ENCODE data around the gene GPN3. TPM values are rescaled to one million over a fixed set of nuclear protein-coding genes. Genes with fewer than 3 reads are reported as not detected.

Gene GPN3
- total and polyA plus RNA-seq, 10 of the 15 experiments (the other 5 are each of a cell fraction or from before 2014, with no cell fraction given): 27.1 to 117 (median 53.5) TPM

DNA sequence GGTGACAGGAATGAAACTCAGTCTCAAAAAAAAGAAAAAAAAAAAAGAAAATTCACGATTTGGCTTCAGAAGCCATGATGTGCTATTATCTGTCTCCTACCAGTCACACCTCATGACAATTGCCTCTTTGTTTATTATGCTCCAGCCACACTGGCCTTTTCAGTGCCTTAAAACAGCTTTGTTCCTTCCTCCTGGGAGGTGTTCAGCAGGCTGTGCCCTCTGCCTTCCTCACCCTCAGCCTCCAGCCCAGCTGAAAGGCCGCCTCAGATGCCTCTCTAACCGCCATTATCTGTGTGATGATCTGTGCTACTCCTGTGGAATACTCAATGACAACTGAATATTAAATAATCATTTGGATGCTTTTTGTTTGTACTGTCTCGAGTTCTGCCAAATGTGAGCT lies 9.3 kb downstream of the GPN3 start:
- Histone ChIP-seq H3K9me3 (replicated peaks; ENCODE audit: control insufficient read depth, insufficient read depth, low read length) (no peaks in the 10 kb centered on the region), H3K27ac (ENCODE audit: control insufficient read depth, insufficient read depth) (no peak overlapping the region), H4K20me1 (ENCODE audit: control insufficient read depth, insufficient read depth) (no peaks in the 10 kb centered on the region), H3K4me3 (no peak overlapping the region), H2AFZ (ENCODE audit: control insufficient read depth, low read depth, low read length) (no peak overlapping the region), H3K27me3 (replicated peaks in 1 of 2; ENCODE audit: control insufficient read depth in 2 of 2, insufficient read depth in 2 of 2, low read length in 1 of 2) (no peaks in the 10 kb centered on the region), H3K4me2 (ENCODE audit: control insufficient read depth, insufficient read depth) (no peak overlapping the region), H3K4me1 (ENCODE audit: control insufficient read depth, insufficient read depth, low read length) (peaks cover 17% of the 10 kb centered on the region), H3K79me2 (ENCODE audit: control insufficient read depth, insufficient read depth, low read length) (no peaks in the 10 kb centered on the region), H3K9ac (ENCODE audit: control insufficient read depth, insufficient read depth, low read length) (no peak overlapping the region), H3K36me3 (ENCODE audit: control insufficient read depth in 2 of 2, insufficient read depth in 2 of 2, low read length in 1 of 2) (peaks cover 0 to 2% of the 10 kb centered on the region in 2 experiments; a peak in 3 of 4 replicates)
- FAIRE-seq (no peak), DNase-seq (ENCODE audit: low read depth, low spot score) (no peak), ATAC-seq (no peak)
- ChIA-PET RAD21 (ENCODE audit: unreplicated experiment) (interaction anchor here (1.2 to 1.6 kb wide), 3 partner anchors 9 to 141 kb away, joined by 3 to 5 read pairs (median 5); partner anchors contain the start of genes FAM216A and GPN3), POLR2A (interaction anchor here (0.8 to 5.0 kb wide), 4 partner anchors 9 to 45 kb away, joined by 3 to 43 read pairs (median 4); partner anchors contain the start of genes FAM216A and GPN3), CTCF (interaction anchor here (1.5 to 4.5 kb wide), 3 partner anchors 9 to 143 kb away, joined by 4 to 52 read pairs (median 42); partner anchors contain the start of genes ARPC3, FAM216A and GPN3), SMC1A (ENCODE audit: uncharacterized antibody, unreplicated experiment) (interaction anchor here (0.9 to 3.1 kb wide), 9 partner anchors 9 to 141 kb away, joined by 3 to 14 read pairs (median 4); partner anchors contain the start of genes ARPC3, FAM216A and GPN3)
- intact Hi-C loops (cut with micrococcal nuclease; ENCODE audit: unreplicated experiment): no loop called here
- 95% methylated on average over 4 of the region's 4 CpGs for WGBS (ENCODE audit: insufficient coverage, insufficient replicate concordance, low lambda C conversion rate, missing lambda C conversion rate)
- BruUV-seq (replicated peaks): no TSS peak
- in situ Hi-C loops (cut with MboI): no loop called here
- TF ChIP-seq EZH2 (IDR thresholded peaks at IDR 0.05; ENCODE audit: borderline replicate concordance, control insufficient read depth, low read depth, low read length) (no peak), GATAD2B (conservative IDR thresholded peaks at IDR 0.05; ENCODE audit: low read depth) (no peak), MYB (IDR thresholded peaks at IDR 0.05; ENCODE audit: borderline replicate concordance, low read depth, low read length) (no peak), HDAC2 (IDR thresholded peaks at IDR 0.05) (no peak), NR2F1 (conservative IDR thresholded peaks at IDR 0.05) (no peak), BRCA1 (IDR thresholded peaks at IDR 0.05; ENCODE audit: low read depth, low read length) (no peak), RAD21 (IDR thresholded peaks at IDR 0.05; ENCODE audit: insufficient read depth, low read depth, low read length) (no peak), RFX5 (IDR thresholded peaks at IDR 0.05; ENCODE audit: low read depth, low read length) (no peak)
- TF ChIP-seq, protein P1, sequence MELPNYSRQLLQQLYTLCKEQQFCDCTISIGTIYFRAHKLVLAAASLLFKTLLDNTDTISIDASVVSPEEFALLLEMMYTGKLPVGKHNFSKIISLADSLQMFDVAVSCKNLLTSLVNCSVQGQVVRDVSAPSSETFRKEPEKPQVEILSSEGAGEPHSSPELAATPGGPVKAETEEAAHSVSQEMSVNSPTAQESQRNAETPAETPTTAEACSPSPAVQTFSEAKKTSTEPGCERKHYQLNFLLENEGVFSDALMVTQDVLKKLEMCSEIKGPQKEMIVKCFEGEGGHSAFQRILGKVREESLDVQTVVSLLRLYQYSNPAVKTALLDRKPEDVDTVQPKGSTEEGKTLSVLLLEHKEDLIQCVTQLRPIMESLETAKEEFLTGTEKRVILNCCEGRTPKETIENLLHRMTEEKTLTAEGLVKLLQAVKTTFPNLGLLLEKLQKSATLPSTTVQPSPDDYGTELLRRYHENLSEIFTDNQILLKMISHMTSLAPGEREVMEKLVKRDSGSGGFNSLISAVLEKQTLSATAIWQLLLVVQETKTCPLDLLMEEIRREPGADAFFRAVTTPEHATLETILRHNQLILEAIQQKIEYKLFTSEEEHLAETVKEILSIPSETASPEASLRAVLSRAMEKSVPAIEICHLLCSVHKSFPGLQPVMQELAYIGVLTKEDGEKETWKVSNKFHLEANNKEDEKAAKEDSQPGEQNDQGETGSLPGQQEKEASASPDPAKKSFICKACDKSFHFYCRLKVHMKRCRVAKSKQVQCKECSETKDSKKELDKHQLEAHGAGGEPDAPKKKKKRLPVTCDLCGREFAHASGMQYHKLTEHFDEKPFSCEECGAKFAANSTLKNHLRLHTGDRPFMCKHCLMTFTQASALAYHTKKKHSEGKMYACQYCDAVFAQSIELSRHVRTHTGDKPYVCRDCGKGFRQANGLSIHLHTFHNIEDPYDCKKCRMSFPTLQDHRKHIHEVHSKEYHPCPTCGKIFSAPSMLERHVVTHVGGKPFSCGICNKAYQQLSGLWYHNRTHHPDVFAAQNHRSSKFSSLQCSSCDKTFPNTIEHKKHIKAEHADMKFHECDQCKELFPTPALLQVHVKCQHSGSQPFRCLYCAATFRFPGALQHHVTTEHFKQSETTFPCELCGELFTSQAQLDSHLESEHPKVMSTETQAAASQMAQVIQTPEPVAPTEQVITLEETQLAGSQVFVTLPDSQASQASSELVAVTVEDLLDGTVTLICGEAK (IDR thresholded peaks at IDR 0.05; ENCODE audit: borderline replicate concordance): no peak
- TF ChIP-seq, protein P2, sequence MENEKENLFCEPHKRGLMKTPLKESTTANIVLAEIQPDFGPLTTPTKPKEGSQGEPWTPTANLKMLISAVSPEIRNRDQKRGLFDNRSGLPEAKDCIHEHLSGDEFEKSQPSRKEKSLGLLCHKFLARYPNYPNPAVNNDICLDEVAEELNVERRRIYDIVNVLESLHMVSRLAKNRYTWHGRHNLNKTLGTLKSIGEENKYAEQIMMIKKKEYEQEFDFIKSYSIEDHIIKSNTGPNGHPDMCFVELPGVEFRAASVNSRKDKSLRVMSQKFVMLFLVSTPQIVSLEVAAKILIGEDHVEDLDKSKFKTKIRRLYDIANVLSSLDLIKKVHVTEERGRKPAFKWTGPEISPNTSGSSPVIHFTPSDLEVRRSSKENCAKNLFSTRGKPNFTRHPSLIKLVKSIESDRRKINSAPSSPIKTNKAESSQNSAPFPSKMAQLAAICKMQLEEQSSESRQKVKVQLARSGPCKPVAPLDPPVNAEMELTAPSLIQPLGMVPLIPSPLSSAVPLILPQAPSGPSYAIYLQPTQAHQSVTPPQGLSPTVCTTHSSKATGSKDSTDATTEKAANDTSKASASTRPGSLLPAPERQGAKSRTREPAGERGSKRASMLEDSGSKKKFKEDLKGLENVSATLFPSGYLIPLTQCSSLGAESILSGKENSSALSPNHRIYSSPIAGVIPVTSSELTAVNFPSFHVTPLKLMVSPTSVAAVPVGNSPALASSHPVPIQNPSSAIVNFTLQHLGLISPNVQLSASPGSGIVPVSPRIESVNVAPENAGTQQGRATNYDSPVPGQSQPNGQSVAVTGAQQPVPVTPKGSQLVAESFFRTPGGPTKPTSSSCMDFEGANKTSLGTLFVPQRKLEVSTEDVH (IDR thresholded peaks at IDR 0.05; ENCODE audit: low read depth, partially characterized antibody): no peak
- TF ChIP-seq, protein P3, sequence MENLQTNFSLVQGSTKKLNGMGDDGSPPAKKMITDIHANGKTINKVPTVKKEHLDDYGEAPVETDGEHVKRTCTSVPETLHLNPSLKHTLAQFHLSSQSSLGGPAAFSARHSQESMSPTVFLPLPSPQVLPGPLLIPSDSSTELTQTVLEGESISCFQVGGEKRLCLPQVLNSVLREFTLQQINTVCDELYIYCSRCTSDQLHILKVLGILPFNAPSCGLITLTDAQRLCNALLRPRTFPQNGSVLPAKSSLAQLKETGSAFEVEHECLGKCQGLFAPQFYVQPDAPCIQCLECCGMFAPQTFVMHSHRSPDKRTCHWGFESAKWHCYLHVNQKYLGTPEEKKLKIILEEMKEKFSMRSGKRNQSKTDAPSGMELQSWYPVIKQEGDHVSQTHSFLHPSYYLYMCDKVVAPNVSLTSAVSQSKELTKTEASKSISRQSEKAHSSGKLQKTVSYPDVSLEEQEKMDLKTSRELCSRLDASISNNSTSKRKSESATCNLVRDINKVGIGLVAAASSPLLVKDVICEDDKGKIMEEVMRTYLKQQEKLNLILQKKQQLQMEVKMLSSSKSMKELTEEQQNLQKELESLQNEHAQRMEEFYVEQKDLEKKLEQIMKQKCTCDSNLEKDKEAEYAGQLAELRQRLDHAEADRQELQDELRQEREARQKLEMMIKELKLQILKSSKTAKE (IDR thresholded peaks at IDR 0.05; ENCODE audit: low read depth, poor library complexity, severe bottlenecking): no peak
- TF ChIP-seq, protein P4, sequence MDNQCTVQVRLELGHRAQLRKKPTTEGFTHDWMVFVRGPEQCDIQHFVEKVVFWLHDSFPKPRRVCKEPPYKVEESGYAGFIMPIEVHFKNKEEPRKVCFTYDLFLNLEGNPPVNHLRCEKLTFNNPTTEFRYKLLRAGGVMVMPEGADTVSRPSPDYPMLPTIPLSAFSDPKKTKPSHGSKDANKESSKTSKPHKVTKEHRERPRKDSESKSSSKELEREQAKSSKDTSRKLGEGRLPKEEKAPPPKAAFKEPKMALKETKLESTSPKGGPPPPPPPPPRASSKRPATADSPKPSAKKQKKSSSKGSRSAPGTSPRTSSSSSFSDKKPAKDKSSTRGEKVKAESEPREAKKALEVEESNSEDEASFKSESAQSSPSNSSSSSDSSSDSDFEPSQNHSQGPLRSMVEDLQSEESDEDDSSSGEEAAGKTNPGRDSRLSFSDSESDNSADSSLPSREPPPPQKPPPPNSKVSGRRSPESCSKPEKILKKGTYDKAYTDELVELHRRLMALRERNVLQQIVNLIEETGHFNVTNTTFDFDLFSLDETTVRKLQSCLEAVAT (IDR thresholded peaks at IDR 0.05): no peak
